ENCODE data around the gene FBXO42.

- TF ChIP-seq CTCF (IDR thresholded peaks at IDR 0.05; ENCODE audit: extremely low read depth in 1 of 2, insufficient read depth in 1 of 2, low read depth in 1 of 2, low read length in 2 of 2) (no peak), EZH2 (IDR thresholded peaks at IDR 0.05; ENCODE audit: borderline replicate concordance, low read depth, low read length, severe bottlenecking) (no peak), GATA2 (IDR thresholded peaks at IDR 0.05; ENCODE audit: insufficient read depth, insufficient read length, low read depth, low read length) (no peak), JUN (IDR thresholded peaks at IDR 0.05; ENCODE audit: borderline replicate concordance, insufficient read depth, insufficient read length, low read depth) (no peak), FOS (IDR thresholded peaks at IDR 0.05; ENCODE audit: borderline replicate concordance, insufficient read depth, low read length) (no peak), POLR2A (IDR thresholded peaks at IDR 0.05; ENCODE audit: low read depth, low read length) (no peak), POLR2AphosphoS5 (IDR thresholded peaks at IDR 0.05; ENCODE audit: insufficient read depth, low read depth, low read length) (no peak), MAX (IDR thresholded peaks at IDR 0.05; ENCODE audit: insufficient read depth, insufficient read length) (no peak), MYC (IDR thresholded peaks at IDR 0.05; ENCODE audit: low read depth, low read length) (no peak)
Observed at GRCh38 chr1:16356867-16357266, 4.6 kb upstream of the FBXO42 start.

Data from endothelial cell of umbilical vein (primary cell).